DLD1 (cell line): ENCODE data around the gene LYRM9.
"Not testable (repeated sequence)": the region's sequence is repeated elsewhere in the genome, so short reads cannot be mapped to it uniquely, and the experiment has no call there.

ENCODE experiments used
- in situ Hi-C: cut with HindIII; loops from 2 replicates; pipeline ENCODE4 v1.10.0; 2017; ENCODE audit warnings: low sequenced_read_pairs

LYRM9 gene

DNA sequence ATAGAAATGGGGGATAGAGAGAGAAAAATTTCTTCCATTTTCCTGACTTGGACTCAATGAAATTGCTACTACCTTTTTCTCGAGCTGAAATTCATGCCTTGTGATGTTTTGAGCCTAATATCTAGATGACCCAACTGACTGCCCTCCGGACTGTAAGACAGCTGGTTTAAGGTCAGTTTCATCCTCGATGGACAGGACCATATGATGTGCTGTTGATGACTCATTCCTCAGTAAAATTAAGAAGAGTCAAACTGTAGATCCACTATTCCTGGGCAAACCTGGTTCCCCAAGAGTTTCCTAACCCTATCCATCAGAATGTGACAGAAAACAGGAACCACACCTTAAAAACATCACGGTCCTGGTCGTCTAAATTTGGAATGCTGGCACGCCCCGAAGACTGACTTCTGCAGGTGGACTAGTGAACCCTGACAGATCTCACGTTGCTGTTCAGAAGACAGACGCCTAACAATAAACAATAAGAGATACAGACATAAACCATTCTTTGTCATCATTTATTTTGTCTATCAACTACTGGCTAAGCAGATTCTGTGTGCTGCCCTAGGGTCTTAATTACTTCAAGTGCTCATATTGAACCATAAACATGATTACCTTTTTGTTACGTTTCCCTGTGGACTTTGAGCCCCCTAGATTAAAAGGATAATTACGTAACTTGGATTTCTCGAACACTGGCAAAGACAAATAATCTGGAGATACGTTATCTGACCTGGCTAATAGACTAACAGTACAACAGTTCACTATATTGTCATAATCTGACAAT lies 47.7 kb downstream of the LYRM9 start:
- in situ Hi-C loops = no loop called here

DNA sequence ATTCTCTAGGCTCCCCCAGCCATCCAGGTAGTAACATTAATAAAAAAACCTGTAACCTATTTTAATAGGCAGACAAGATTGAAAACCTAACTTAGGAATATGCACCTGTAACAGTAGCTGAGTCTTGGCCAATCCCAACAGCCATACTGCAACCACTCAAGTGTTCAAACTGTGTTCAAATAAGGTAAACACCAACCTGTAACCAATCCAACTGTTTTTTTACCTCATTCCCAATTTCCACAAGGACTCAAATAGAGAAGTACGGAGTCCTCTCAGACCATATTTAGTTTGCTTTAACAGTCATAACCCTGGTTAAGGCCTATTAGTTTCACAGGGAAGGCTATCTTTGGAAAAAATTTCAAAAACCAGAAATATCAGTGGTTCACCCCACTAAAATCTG lies 52.5 kb downstream of the LYRM9 start:
- in situ Hi-C loops = no loop called here

DNA sequence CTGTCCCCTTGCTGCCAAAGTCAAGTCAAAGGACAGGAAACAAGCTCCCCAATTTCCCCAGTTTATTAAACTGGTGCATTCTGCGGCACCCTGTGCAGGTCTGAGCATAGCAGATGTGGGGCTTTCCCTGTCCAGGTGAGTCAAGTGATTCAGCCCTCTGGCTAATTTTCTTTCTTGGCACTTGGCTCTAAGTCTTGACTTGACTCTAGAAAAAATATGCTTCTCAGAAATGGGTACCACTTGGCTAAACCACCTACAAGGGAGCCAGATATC lies 52.8 kb downstream of the LYRM9 start:
- in situ Hi-C loops = not testable (repeated sequence)

DNA sequence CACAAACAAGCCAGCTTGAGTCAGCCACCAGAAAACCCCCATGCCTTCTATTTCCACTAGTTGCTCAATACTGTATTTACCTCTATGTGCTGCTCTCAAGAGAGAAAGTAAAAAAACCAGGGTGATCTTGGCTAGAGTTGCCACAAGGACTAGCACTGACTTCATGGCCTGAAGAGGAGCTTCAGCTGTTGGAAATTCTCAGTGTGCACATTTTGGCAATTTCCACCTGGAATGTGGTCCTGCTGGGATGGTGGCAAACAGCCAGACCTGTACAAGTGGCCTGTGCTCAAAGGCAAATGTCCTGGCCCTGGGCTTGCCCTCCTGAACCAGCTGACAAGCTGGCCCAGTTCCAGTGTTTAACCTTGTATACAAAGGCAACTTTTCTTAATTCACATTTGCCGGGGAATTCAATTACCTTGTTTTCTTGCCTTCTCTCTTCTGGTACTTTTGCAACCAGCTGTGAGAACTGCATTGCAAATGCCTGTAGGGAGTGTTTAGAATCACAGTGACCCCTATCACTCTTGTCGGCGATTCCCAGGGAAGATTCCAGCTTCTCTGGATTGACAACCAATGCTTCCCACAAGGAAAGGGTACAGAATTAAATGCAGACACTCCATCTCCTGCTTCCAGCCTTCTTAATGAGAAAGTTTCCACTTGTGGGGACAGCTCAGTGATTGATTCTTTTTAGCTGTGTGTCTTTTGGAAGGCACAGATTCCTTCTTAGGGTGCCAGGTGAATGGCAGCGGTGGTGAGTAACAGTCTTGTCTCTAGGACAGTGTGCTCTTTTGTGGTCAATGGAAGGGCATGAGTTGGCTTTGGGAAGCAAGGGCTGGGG lies 53.4 kb downstream of the LYRM9 start:
- in situ Hi-C loops = not testable (repeated sequence)

DNA sequence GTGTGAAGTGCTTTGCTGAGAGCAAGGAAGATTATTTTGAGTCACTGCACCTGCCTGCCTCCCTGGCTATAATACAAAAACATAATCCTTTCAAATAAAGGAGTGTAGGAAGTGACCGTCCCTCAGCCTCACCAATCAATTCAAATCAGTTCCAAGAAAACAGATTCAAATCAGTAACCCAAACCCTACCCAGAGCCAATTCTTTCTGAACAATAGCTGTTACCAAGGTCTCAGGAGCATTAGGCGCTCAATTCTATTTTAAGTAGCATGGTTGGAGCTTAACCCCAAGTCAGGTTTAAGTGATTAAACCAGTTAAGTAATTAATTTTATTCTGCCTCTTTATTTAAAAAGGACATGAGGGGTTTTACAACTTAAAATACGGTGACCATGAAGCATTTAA lies 54.6 kb downstream of the LYRM9 start:
- in situ Hi-C loops = not testable (repeated sequence)

DNA sequence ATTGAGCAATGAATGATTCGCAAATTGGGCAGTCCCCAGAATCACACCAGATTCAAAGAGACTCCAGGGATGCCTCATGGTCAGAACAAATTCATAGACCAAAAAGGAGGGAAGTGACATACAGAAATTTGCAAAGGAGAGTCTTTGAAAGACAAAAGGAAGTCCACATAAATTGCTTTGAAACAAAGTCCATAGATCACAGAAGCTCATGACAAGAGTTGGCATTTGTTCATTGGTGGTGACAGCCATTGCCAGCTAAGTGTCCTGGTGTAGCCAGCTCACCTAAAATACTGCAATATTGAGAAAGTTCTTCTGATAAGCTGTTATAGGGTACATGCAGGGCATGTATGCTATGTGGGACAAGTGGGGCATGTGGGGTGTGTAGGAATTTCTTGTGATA lies 55.4 kb downstream of the LYRM9 start:
- in situ Hi-C loops = not testable (repeated sequence)

DNA sequence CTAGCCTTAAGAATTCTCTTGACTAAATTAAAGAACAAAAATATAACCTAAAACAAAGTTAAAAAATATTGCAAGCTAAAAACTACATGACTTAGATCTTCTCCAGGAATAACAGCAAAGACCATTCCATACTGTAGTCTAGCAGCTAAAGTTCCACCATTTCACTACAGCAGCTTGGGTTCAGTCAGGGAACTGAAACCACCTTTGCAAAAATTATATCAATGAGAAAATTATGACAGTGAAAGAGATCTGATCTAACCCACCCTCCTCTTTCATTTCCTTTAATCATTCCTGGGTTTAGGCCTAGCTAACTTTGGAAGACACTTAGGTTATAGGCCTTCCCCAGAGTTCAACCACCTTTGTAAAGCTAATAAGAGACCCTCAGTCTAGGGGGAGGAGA lies 56.5 kb downstream of the LYRM9 start:
- in situ Hi-C loops = no loop called here

DNA sequence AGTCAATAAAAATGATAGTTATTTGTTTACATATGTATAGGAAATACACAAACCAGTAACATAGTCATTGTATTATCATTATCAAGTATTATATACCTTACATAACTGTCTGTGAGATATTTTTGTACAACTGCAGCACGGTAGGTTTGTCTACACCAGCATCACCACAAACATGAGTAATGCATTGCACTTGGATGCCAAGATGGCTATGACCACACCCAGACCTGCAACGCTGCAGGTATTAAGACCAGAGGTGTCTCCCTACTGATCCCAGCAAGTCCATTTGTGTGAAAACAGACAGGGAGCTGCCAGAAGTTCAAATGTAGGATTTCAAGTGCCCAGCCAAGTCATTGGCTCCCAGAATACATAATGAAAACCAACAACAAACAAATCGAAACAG lies 58.6 kb downstream of the LYRM9 start:
- in situ Hi-C loops = no loop called here

DNA sequence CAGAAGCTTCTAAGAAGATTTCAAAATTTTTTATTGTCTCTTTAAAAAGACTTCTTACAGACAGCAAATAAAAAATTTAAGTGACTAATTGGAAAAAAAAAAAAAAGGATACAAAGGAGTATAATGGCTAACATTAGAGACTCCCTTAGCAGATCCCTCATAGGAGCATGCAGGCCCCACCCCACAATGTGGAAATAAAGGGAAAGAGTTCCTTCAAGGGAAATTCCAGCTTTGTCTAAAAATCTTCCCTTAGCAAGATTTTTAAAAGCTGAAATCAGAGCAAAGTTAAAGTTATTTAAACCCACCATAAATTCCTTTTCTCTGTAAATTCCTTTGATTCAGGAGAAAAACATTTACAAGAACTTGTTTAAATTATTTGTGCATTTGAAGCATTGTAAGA lies 60.3 kb downstream of the LYRM9 start:
- in situ Hi-C loops = no loop called here

DNA sequence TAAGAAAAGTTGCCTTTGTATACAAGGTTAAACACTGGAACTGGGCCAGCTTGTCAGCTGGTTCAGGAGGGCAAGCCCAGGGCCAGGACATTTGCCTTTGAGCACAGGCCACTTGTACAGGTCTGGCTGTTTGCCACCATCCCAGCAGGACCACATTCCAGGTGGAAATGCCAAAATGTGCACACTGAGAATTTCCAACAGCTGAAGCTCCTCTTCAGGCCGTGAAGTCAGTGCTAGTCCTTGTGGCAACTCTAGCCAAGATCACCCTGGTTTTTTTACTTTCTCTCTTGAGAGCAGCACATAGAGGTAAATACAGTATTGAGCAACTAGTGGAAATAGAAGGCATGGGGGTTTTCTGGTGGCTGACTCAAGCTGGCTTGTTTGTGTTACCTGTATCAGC lies 63.3 kb downstream of the LYRM9 start:
- in situ Hi-C loops = not testable (repeated sequence)

DNA sequence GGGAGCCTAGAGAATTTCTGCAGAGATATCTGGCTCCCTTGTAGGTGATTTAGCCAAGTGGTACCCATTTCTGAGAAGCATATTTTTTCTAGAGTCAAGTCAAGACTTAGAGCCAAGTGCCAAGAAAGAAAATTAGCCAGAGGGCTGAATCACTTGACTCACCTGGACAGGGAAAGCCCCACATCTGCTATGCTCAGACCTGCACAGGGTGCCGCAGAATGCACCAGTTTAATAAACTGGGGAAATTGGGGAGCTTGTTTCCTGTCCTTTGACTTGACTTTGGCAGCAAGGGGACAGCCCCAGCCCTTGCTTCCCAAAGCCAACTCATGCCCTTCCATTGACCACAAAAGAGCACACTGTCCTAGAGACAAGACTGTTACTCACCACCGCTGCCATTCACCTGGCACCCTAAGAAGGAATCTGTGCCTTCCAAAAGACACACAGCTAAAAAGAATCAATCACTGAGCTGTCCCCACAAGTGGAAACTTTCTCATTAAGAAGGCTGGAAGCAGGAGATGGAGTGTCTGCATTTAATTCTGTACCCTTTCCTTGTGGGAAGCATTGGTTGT lies 63.9 kb downstream of the LYRM9 start:
- in situ Hi-C loops = not testable (repeated sequence)
